ENCODE measurements around the gene FBXO9. TPM values are rescaled to one million over a fixed set of nuclear protein-coding genes. Genes with fewer than 3 reads are reported as not detected.

The FBXO9 gene
- total and polyA plus RNA-seq, 10 of the 15 experiments (the other 5 are each of a cell fraction or from before 2014, with no cell fraction given) = 9.9 to 68.9 (median 31.3) TPM

DNA sequence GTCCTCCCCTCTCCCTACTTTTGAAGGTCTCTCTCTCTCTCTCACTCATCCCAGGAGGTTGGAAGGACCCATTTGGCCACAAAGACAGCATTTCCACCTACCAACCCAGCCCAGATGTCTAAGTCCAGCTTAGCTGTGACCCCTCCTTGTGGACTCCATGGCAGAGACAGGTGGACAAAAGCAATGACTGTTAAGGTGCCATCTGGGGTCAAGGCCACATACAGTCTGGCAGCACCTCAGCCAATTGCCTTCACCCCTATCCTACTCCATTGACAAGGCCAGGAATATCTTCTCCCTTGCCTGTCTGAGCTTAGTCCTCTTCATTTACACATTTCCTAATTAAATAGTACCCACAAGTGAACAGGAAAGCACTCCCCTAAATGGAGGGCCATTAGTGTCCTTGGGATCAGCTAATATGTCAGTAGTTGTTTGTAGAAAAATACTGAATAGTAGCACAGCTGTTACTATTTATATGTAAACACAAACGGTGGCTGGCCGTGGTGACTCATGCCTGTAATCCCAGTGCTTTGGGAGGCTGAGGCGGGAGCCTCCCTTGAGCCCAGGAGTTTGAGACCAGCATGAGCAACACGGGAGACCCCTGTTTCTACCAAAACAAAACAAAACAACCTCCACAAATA is 54.7 kb downstream of the FBXO9 start:
- TF ChIP-seq KLF5 (IDR thresholded peaks at IDR 0.05; ENCODE audit: partially characterized antibody) (no peak), ZNF622 (IDR thresholded peaks at IDR 0.05) (no peak), FOXM1 (IDR thresholded peaks at IDR 0.05; ENCODE audit: low read depth, low read length) (no peak), EGR1 (IDR thresholded peaks at IDR 0.05; ENCODE audit: borderline replicate concordance in 1 of 2, low read depth in 2 of 2, low read length in 2 of 2) (no peak), CBFB (IDR thresholded peaks at IDR 0.05; ENCODE audit: low read depth) (no peak)
- TF ChIP-seq, protein P1, sequence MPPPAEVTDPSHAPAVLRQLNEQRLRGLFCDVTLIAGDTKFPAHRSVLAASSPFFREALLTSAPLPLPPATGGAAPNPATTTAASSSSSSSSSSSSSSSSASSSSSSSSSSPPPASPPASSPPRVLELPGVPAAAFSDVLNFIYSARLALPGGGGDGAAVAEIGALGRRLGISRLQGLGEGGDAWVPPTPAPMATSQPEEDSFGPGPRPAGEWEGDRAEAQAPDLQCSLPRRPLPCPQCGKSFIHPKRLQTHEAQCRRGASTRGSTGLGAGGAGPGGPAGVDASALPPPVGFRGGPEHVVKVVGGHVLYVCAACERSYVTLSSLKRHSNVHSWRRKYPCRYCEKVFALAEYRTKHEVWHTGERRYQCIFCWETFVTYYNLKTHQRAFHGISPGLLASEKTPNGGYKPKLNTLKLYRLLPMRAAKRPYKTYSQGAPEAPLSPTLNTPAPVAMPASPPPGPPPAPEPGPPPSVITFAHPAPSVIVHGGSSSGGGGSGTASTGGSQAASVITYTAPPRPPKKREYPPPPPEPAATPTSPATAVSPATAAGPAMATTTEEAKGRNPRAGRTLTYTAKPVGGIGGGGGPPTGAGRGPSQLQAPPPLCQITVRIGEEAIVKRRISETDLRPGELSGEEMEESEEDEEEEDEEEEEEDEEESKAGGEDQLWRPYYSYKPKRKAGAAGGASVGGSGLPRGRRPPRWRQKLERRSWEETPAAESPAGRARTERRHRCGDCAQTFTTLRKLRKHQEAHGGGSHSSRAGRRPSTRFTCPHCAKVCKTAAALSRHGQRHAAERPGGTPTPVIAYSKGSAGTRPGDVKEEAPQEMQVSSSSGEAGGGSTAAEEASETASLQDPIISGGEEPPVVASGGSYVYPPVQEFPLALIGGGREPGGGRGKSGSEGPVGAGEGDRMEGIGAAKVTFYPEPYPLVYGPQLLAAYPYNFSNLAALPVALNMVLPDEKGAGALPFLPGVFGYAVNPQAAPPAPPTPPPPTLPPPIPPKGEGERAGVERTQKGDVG (CRISPR knock-in tag; IDR thresholded peaks at IDR 0.05) = no peak
- TF ChIP-seq, protein P2, sequence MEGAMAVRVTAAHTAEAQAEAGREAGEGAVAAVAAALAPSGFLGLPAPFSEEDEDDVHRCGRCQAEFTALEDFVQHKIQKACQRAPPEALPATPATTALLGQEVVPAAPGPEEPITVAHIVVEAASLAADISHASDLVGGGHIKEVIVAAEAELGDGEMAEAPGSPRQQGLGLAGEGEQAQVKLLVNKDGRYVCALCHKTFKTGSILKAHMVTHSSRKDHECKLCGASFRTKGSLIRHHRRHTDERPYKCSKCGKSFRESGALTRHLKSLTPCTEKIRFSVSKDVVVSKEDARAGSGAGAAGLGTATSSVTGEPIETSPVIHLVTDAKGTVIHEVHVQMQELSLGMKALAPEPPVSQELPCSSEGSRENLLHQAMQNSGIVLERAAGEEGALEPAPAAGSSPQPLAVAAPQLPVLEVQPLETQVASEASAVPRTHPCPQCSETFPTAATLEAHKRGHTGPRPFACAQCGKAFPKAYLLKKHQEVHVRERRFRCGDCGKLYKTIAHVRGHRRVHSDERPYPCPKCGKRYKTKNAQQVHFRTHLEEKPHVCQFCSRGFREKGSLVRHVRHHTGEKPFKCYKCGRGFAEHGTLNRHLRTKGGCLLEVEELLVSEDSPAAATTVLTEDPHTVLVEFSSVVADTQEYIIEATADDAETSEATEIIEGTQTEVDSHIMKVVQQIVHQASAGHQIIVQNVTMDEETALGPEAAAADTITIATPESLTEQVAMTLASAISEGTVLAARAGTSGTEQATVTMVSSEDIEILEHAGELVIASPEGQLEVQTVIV (IDR thresholded peaks at IDR 0.05; ENCODE audit: borderline replicate concordance, partially characterized antibody) = no peak
- H3K36me3 ChIP-seq (ENCODE audit: control insufficient read depth in 2 of 2, insufficient read depth in 2 of 2, low read length in 1 of 2) = no peaks in the 10 kb centered on the region
- DNase-seq (ENCODE audit: low read depth, low spot score) = no peak
- no peak overlapping the region for H3K9ac ChIP-seq (ENCODE audit: control insufficient read depth, insufficient read depth, low read length)
- ChIA-PET SMC1A (ENCODE audit: uncharacterized antibody, unreplicated experiment) (interaction anchor here (0.6 to 1.0 kb wide), 2 partner anchors 39 to 467 kb away, joined by 3 read pairs; no protein-coding TSS in a partner anchor), RAD21 (ENCODE audit: unreplicated experiment) (no interaction called here), POLR2A (no interaction called here), CTCF (no interaction called here)
- H3K27me3 ChIP-seq (replicated peaks in 1 of 2; ENCODE audit: control insufficient read depth in 2 of 2, insufficient read depth in 2 of 2, low read length in 1 of 2) = peaks cover 0 to 3% of the 10 kb centered on the region in 2 experiments; a peak in 3 of 4 replicates
- H2AFZ ChIP-seq (ENCODE audit: control insufficient read depth, low read depth, low read length) = no peak overlapping the region
- H3K79me2 ChIP-seq (ENCODE audit: control insufficient read depth, insufficient read depth, low read length) = no peaks in the 10 kb centered on the region
- intact Hi-C loops (cut with micrococcal nuclease; ENCODE audit: unreplicated experiment) = no loop called here
- H3K9me3 ChIP-seq (replicated peaks; ENCODE audit: control insufficient read depth, insufficient read depth, low read length) = no peaks in the 10 kb centered on the region
- FAIRE-seq = no peak
- no peak overlapping the region for H3K27ac ChIP-seq (ENCODE audit: control insufficient read depth, insufficient read depth)
- no peak for ATAC-seq
- H4K20me1 ChIP-seq (ENCODE audit: control insufficient read depth, insufficient read depth) = no peaks in the 10 kb centered on the region
- H3K4me3 ChIP-seq = no peak overlapping the region
- H3K4me1 ChIP-seq (ENCODE audit: control insufficient read depth, insufficient read depth, low read length) = no peaks in the 10 kb centered on the region
- WGBS (ENCODE audit: insufficient coverage, insufficient replicate concordance, low lambda C conversion rate, missing lambda C conversion rate) = 8% methylated on average over 4 of the region's 4 CpGs
- in situ Hi-C loops (cut with MboI) = no loop called here
- H3K4me2 ChIP-seq (ENCODE audit: control insufficient read depth, insufficient read depth) = no peak overlapping the region
- BruUV-seq (replicated peaks) = no TSS peak
